Endothelial cell of umbilical vein (primary cell): ENCODE data around the gene ITPR1. TPM values are rescaled to one million over a fixed set of nuclear protein-coding genes. Genes with fewer than 3 reads are reported as not detected.

ENCODE experiments used
- BruUV-seq: library from RNA; stranded (reverse); fragments of 400-500 nt; replicated peaks from 2 replicates; lab custom pipeline; 2021; lab: Mats Ljungman, UMichigan
- CTCF ChIA-PET: fragments of 300-600, 350-600 bp; sonication (Branson Sonifier 250); formaldehyde crosslinking; loops from one replicate; lab custom pipeline; 2021; ENCODE audit warnings: antibody characterized with exemption, inconsistent platforms; lab: Charles Lee
- POLR2A ChIA-PET: fragments of 300-600, 350-600 bp; sonication (Branson Sonifier 250); formaldehyde crosslinking; loops from one replicate; lab custom pipeline; 2021; ENCODE audit warnings: antibody characterized with exemption, inconsistent platforms; lab: Charles Lee
- DNase-seq: peaks from one replicate; pipeline ENCODE4 v3.0.0-alpha.2; 2011; ENCODE audit warnings: low read depth, low spot score
- FAIRE-seq: peaks from 2 replicates; lab custom pipeline; 2011; peaks lifted over from hg19 to GRCh38; lab: Jason Lieb, UNC
- H2AFZ ChIP-seq: 2 replicates; pipeline ENCODE4 v1.6.0; 2012; ENCODE audit warnings: low read depth, low read length, control low read depth, inconsistent platforms
- H3K27ac ChIP-seq: 2 replicates; pipeline ENCODE4 v1.5.1; 2011; ENCODE audit warnings: low read depth, mild to moderate bottlenecking, control low read depth, low read length, moderate library complexity; ENCODE audit not compliant: insufficient read depth
- H3K27me3 ChIP-seq, 2 experiments: 2 replicates each; pipeline versions ENCODE4 v1.6.0 to v1.6.1; 2011; ENCODE audit warnings: low read length in 2 of 2, mixed read lengths in 1 of 2; ENCODE audit not compliant: control insufficient read depth in 2 of 2, insufficient read depth in 2 of 2
- H3K36me3 ChIP-seq, 2 experiments: 2 replicates in 1 of 2; 3 replicates in 1 of 2; pipeline ENCODE4 v1.5.1; 2011; ENCODE audit warnings: low read length in 2 of 2, mild to moderate bottlenecking in 1 of 2, moderate library complexity in 1 of 2; ENCODE audit not compliant: control insufficient read depth in 2 of 2, insufficient read depth in 2 of 2; ENCODE audit errors: extremely low read depth in 1 of 2
- H3K4me1 ChIP-seq: 3 replicates; pipeline ENCODE4 v1.5.1; 2011; ENCODE audit warnings: mild to moderate bottlenecking, low read length; ENCODE audit not compliant: control insufficient read depth, insufficient read depth; ENCODE audit errors: extremely low read depth
- H3K4me2 ChIP-seq: 2 replicates; pipeline ENCODE4 v1.6.1; 2011; ENCODE audit warnings: low read length, control low read depth, mixed read lengths; ENCODE audit not compliant: insufficient read depth
- H3K4me3 ChIP-seq, 3 experiments: fragments of 200-600 bp in 1 of 3; sonication (generic), shearing (Covaris generic) in 1 of 3; replicated peaks in 1 of 3; 2 replicates each; pipeline ENCODE4 v1.5.1; 2011 to 2016; ENCODE audit warnings: control low read depth in 3 of 3, low read length in 3 of 3, mild to moderate bottlenecking in 2 of 3, inconsistent platforms in 1 of 3, low read depth in 1 of 3, moderate library complexity in 1 of 3; ENCODE audit not compliant: insufficient read depth in 1 of 3
- H3K79me2 ChIP-seq: 2 replicates; pipeline ENCODE4 v1.6.0; 2012; ENCODE audit warnings: low read length, inconsistent platforms; ENCODE audit not compliant: control insufficient read depth, insufficient read depth
- H3K9ac ChIP-seq: replicated peaks from 2 replicates; pipeline ENCODE3; 2011; ENCODE audit warnings: low read length, control low read depth; ENCODE audit not compliant: insufficient read depth; ENCODE audit errors: extremely low read depth
- H3K9me1 ChIP-seq: replicated peaks from 3 replicates; pipeline ENCODE4 v1.6.0; 2011; ENCODE audit warnings: mild to moderate bottlenecking, low read length; ENCODE audit not compliant: control insufficient read depth, insufficient read depth; ENCODE audit errors: extremely low read depth
- H3K9me3 ChIP-seq: replicated peaks from 2 replicates; pipeline ENCODE4 v1.5.1; 2012; ENCODE audit warnings: low read length, inconsistent platforms; ENCODE audit not compliant: control insufficient read depth, insufficient read depth
- H4K20me1 ChIP-seq: replicated peaks from 2 replicates; pipeline ENCODE3; 2011; ENCODE audit warnings: mild to moderate bottlenecking, low read length; ENCODE audit not compliant: control insufficient read depth, insufficient read depth; ENCODE audit errors: extremely low read depth
- EZH2 ChIP-seq: IDR thresholded peaks from 2 replicates; pipeline ENCODE4 v1.6.1; 2012; ENCODE audit warnings: borderline replicate concordance, low read depth, mild to moderate bottlenecking, moderate library complexity, low read length, inconsistent platforms; ENCODE audit not compliant: severe bottlenecking
- FOS ChIP-seq: IDR thresholded peaks from 2 replicates; pipeline ENCODE4 v1.6.1; 2011; ENCODE audit warnings: mild to moderate bottlenecking, low read length, moderate library complexity, borderline replicate concordance; ENCODE audit not compliant: insufficient read depth
- GATA2 ChIP-seq: IDR thresholded peaks from 2 replicates; pipeline ENCODE4 v1.7.0; 2011; ENCODE audit warnings: low read depth, mild to moderate bottlenecking, moderate library complexity, mixed read lengths, low read length; ENCODE audit not compliant: insufficient read length, insufficient read depth
- JUN ChIP-seq: IDR thresholded peaks from 2 replicates; pipeline ENCODE4 v1.6.1; 2011; ENCODE audit warnings: borderline replicate concordance, low read depth; ENCODE audit not compliant: insufficient read length, insufficient read depth
- MYC ChIP-seq: IDR thresholded peaks from one replicate; pipeline ENCODE4 v1.6.1; 2011; ENCODE audit warnings: mild to moderate bottlenecking, low read depth, low read length
- POLR2A ChIP-seq: IDR thresholded peaks from 2 replicates; pipeline ENCODE4 v1.6.1; 2012; ENCODE audit warnings: low read depth, mild to moderate bottlenecking, control low read depth, low read length
- POLR2AphosphoS5 ChIP-seq: IDR thresholded peaks from 2 replicates; pipeline ENCODE4 v1.6.1; 2012; ENCODE audit warnings: low read depth, mild to moderate bottlenecking, control low read depth, low read length, moderate library complexity; ENCODE audit not compliant: insufficient read depth
- dilution Hi-C: fragments of 300-500 bp; cut with MboI; formaldehyde crosslinking; loops from one replicate; pipeline ENCODE4 v1.15.0; 2019; ENCODE audit warnings: low sequenced_read_pairs; ENCODE audit not compliant: extremely low pct_ligation_motif_present
- intact Hi-C: fragments of 100-400 bp; cut with micrococcal nuclease; formaldehyde crosslinking; loops from one replicate; pipeline ENCODE4 v1.10.0; 2022
- polyA plus RNA-seq, 4 experiments: library from polyadenylated mRNA; depleted of rRNA in 3 of 4; stranded (reverse) in 3 of 4; unstranded in 1 of 4; fragments of >200 nt; gene quantifications; 2 replicates each; pipeline versions ENCODE4 v1.2.1 to v1.2.3, GENCODE V29; 2011 to 2012; ENCODE audit warnings: missing spikeins in 1 of 4
- total RNA-seq: library from RNA; stranded (reverse); gene quantifications from 2 replicates; pipeline ENCODE4 v1.2.3, GENCODE V29; 2021
- TF ChIP-seq, protein P1 (sequence below): IDR thresholded peaks from 2 replicates; pipeline ENCODE4 v1.6.1; 2011; ENCODE audit not compliant: insufficient read depth, insufficient read length
- TF ChIP-seq, protein P2 (sequence below), 2 donors: IDR thresholded peaks; 1 replicate in 1 of 2; 2 replicates in 1 of 2; pipeline ENCODE4 v1.5.1; 2011; ENCODE audit warnings: low read length in 2 of 2, mild to moderate bottlenecking in 2 of 2, moderate library complexity in 2 of 2, control low read depth in 1 of 2, inconsistent platforms in 1 of 2, low read depth in 1 of 2; ENCODE audit not compliant: insufficient read depth in 1 of 2; ENCODE audit errors: extremely low read depth in 1 of 2

ITPR1 gene
- total and polyA plus RNA-seq, 2 donors (not counting 3 experiments of a cell fraction or from before 2014, with no cell fraction given) = 5.1 to 16.1 TPM

DNA sequence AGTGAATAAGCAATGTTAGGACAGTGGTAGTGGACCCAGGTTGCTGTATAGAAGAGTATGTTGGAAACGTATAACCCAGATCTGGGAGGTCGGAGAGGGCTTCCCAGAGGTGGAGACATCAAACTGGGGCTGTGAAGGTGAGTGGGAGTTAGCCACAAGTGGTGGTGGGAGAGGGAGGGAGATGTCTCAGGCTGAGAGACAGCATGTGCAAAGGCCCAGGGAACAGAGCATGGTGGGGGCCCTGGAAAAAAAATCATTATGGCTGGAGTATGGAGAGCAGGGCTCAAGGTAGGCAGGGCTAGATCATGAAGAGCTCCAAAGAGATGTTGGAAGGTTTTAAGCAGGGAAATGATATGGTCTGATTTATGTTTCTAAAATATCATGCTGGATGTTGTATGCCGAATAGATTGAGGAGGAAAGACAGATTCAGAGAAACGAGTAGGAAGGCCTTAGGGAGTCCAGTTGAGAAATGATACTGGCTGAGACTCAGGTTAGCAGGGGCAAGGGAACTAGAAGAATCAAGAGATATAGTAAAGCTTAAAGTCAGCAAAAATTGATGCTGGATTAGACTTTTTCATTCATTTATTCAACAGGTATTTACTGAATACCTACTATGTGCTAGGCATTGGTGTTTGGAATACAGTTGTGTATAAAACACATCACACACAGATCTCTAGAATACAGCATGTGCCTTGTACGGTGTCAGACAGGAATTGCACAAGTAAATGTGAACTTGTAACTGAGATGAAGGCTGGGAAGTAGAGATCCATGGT, 17.0 kb downstream of the ITPR1 start:
- DNase-seq (no peak), FAIRE-seq (no peak)
- Histone ChIP-seq H3K79me2 (no peaks in the 10 kb centered on the region), H3K9ac (no peak overlapping the region), H3K9me3 (no peaks in the 10 kb centered on the region), H3K36me3 (no peaks in the 10 kb centered on the region), H4K20me1 (no peaks in the 10 kb centered on the region), H3K27ac (no peak overlapping the region), H3K9me1 (no peaks in the 10 kb centered on the region), H3K4me2 (no peak overlapping the region), H3K27me3 (no peaks in the 10 kb centered on the region), H2AFZ (no peak overlapping the region), H3K4me3 (no peak overlapping the region), H3K4me1 (no peaks in the 10 kb centered on the region)
- no TSS peak for BruUV-seq
- intact Hi-C loops (no loop called here), dilution Hi-C loops (no loop called here)
- CTCF ChIA-PET = interaction anchor here (1.7 to 3.5 kb wide), 2 partner anchors 9 to 160 kb away, joined by 4 to 10 read pairs; no protein-coding TSS in a partner anchor
- TF ChIP-seq EZH2 (no peak), POLR2AphosphoS5 (no peak), JUN (no peak), POLR2A (no peak), GATA2 (no peak)
- POLR2A ChIA-PET = interaction anchor here (0.6 to 2.4 kb wide), 3 partner anchors 14 to 159 kb away, joined by 3 to 9 read pairs (median 4); partner anchors contain the start of gene ITPR1

DNA sequence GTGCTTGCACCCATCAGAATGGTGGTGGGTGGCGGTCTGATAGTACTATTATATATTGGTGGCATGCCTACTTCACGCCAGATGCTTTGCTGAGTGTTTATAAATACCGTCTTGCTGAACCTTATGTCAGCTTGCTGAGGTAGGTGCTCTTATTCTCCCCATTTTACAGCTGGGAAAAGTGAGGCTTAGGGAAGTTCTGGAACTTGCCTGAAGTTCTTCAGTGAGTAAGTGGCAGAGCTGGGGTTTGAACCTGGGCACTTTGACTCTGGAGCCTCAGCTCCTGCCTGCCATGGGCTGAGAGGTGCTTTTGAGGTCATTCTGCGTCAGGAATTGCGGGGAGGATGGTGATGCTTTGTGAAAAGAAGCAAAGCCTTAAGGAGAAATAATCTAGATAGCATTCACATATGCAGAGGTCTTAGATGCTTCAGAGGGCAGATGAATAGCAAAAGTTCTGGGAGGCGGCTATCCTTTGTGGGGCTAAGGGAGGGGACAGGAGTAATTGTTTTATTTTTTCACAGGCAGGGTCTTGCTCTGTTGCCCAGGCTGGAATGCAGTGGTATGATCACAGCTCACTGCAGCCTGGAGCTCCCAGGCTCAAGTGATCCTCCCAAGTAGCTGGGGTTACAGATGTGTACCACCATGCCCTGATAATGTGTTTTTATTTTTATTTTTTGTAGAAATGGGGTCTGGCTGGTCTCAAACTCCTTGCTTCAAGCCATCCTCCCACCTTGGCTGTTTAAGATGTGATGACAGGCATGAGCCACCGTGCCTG, 18.5 kb downstream of the ITPR1 start:
- Histone ChIP-seq H3K4me2 (no peak overlapping the region), H3K27ac (no peak overlapping the region), H3K9me1 (no peaks in the 10 kb centered on the region), H3K9ac (no peak overlapping the region), H4K20me1 (no peaks in the 10 kb centered on the region), H3K36me3 (no peaks in the 10 kb centered on the region), H3K9me3 (no peaks in the 10 kb centered on the region), H3K27me3 (no peaks in the 10 kb centered on the region), H2AFZ (no peak overlapping the region), H3K79me2 (no peaks in the 10 kb centered on the region), H3K4me1 (no peaks in the 10 kb centered on the region), H3K4me3 (no peak overlapping the region)
- no TSS peak for BruUV-seq
- ChIA-PET CTCF (no interaction called here), POLR2A (interaction anchor here (2.4 kb wide), 1 partner anchor 18 kb away, joined by 9 read pairs; the partner anchor contains the start of gene ITPR1)
- TF ChIP-seq MYC (no peak), FOS (no peak), POLR2A (no peak), EZH2 (no peak), POLR2AphosphoS5 (no peak), JUN (no peak), GATA2 (no peak)
- TF ChIP-seq, protein P1, sequence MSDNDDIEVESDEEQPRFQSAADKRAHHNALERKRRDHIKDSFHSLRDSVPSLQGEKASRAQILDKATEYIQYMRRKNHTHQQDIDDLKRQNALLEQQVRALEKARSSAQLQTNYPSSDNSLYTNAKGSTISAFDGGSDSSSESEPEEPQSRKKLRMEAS = no peak
- TF ChIP-seq, protein P2, sequence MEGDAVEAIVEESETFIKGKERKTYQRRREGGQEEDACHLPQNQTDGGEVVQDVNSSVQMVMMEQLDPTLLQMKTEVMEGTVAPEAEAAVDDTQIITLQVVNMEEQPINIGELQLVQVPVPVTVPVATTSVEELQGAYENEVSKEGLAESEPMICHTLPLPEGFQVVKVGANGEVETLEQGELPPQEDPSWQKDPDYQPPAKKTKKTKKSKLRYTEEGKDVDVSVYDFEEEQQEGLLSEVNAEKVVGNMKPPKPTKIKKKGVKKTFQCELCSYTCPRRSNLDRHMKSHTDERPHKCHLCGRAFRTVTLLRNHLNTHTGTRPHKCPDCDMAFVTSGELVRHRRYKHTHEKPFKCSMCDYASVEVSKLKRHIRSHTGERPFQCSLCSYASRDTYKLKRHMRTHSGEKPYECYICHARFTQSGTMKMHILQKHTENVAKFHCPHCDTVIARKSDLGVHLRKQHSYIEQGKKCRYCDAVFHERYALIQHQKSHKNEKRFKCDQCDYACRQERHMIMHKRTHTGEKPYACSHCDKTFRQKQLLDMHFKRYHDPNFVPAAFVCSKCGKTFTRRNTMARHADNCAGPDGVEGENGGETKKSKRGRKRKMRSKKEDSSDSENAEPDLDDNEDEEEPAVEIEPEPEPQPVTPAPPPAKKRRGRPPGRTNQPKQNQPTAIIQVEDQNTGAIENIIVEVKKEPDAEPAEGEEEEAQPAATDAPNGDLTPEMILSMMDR (IDR thresholded peaks at IDR 0.05; ENCODE audit: extremely low read depth in 1 of 2, insufficient read depth in 1 of 2, low read depth in 1 of 2, low read length in 2 of 2) = no peak
- dilution Hi-C loops (no loop called here), intact Hi-C loops (no loop called here)
- DNase-seq (no peak), FAIRE-seq (no peak)
